OCI-LY7 (cell line): Measurements from ENCODE around the gene GNG3.

Experiments
- EZH2phosphoT487 ChIP-seq: fragments of 200-600 bp; sonication (generic); IDR thresholded peaks from 2 replicates; pipeline ENCODE4 v1.6.1; 2018; ENCODE audit warnings: low read depth, borderline replicate concordance, mild to moderate bottlenecking, mixed run types, antibody characterized with exemption, low read length, moderate library complexity, mixed read lengths
- TF ChIP-seq, protein P1 (sequence below): fragments of 200-600 bp; sonication (generic); conservative IDR thresholded peaks from 2 replicates; pipeline ENCODE4 v1.5.1; 2014; ENCODE audit warnings: mild to moderate bottlenecking, antibody characterized with exemption, low read length, moderate library complexity, mixed read lengths

DNA sequence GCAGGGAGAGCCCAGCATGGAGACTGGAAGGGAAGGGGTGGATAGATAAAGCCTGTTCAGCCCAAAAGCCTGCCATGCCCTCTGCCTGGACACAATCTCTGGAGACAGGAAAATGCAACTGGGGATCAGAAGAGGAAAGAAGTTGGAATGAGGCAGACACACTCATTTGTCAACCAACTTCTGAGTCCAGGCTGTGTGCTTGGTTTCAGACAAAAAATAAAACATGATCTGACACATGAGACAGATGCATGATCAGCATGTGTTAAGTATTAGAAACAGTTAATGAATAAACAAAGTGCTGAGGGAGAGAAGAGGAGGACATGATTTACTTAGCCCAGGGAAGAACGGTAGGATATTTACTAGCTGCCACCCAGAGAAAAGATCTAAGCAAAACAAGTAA is 19.0 kb upstream of the GNG3 start:
- TF ChIP-seq, protein P1, sequence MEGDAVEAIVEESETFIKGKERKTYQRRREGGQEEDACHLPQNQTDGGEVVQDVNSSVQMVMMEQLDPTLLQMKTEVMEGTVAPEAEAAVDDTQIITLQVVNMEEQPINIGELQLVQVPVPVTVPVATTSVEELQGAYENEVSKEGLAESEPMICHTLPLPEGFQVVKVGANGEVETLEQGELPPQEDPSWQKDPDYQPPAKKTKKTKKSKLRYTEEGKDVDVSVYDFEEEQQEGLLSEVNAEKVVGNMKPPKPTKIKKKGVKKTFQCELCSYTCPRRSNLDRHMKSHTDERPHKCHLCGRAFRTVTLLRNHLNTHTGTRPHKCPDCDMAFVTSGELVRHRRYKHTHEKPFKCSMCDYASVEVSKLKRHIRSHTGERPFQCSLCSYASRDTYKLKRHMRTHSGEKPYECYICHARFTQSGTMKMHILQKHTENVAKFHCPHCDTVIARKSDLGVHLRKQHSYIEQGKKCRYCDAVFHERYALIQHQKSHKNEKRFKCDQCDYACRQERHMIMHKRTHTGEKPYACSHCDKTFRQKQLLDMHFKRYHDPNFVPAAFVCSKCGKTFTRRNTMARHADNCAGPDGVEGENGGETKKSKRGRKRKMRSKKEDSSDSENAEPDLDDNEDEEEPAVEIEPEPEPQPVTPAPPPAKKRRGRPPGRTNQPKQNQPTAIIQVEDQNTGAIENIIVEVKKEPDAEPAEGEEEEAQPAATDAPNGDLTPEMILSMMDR, result no peak
- TF ChIP-seq EZH2phosphoT487, result no peak
